GM10248 (cell line): ENCODE results near the gene FBXO31.

ENCODE experiments used
- CTCF ChIA-PET: fragments of 300-600 bp; sonication (Branson Sonifier 250); formaldehyde crosslinking; extraction: SDS; loops from one replicate; lab custom pipeline; 2021; ENCODE audit warnings: antibody characterized with exemption; lab: Yijun Ruan, JAX
- POLR2A ChIA-PET: fragments of 350-650 bp; sonication (Branson Sonifier 250); formaldehyde crosslinking; extraction: SDS; loops from one replicate; lab custom pipeline; 2020; ENCODE audit warnings: antibody characterized with exemption; lab: Yijun Ruan, JAX
- DNase-seq: peaks from one replicate; pipeline ENCODE4 v3.0.0; 2012; ENCODE audit errors: extremely low spot score
- TF ChIP-seq, protein P1 (sequence below): IDR thresholded peaks from 2 replicates; pipeline ENCODE4 v1.5.1; 2012; ENCODE audit warnings: mild to moderate bottlenecking, low read depth; ENCODE audit errors: extremely low read depth, missing control alignments, control extremely low read depth

The FBXO31 gene

DNA sequence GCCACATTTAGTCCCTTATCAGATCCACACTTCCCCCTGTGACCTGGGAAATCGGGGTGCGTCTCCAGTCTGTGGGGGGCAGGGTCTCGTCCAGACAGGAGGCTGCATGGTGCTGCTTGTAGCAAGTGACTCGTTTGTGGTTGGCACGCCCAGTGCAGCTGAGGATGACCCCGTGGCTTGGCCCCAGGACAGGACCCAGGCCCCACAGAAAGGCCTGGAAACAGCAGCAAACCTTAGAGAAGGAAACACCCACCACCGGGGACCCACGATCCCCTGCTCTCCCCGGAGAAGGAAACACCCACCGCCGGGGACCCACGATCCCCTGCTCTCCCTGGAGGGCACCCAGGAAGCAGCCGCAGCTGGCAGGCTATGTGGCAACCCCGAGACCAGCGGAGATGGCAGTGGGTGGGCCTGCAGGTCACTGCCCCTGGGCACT, 58.1 kb downstream of the FBXO31 start:
- TF ChIP-seq, protein P1, sequence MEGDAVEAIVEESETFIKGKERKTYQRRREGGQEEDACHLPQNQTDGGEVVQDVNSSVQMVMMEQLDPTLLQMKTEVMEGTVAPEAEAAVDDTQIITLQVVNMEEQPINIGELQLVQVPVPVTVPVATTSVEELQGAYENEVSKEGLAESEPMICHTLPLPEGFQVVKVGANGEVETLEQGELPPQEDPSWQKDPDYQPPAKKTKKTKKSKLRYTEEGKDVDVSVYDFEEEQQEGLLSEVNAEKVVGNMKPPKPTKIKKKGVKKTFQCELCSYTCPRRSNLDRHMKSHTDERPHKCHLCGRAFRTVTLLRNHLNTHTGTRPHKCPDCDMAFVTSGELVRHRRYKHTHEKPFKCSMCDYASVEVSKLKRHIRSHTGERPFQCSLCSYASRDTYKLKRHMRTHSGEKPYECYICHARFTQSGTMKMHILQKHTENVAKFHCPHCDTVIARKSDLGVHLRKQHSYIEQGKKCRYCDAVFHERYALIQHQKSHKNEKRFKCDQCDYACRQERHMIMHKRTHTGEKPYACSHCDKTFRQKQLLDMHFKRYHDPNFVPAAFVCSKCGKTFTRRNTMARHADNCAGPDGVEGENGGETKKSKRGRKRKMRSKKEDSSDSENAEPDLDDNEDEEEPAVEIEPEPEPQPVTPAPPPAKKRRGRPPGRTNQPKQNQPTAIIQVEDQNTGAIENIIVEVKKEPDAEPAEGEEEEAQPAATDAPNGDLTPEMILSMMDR = no peak
- CTCF ChIA-PET = interaction anchor here (0.6 to 2.5 kb wide), 11 partner anchors 8 to 455 kb away, joined by 3 to 9 read pairs (median 4); partner anchors contain the start of genes C16orf95 and FBXO31
- POLR2A ChIA-PET = no interaction called here
- no peak for DNase-seq

DNA sequence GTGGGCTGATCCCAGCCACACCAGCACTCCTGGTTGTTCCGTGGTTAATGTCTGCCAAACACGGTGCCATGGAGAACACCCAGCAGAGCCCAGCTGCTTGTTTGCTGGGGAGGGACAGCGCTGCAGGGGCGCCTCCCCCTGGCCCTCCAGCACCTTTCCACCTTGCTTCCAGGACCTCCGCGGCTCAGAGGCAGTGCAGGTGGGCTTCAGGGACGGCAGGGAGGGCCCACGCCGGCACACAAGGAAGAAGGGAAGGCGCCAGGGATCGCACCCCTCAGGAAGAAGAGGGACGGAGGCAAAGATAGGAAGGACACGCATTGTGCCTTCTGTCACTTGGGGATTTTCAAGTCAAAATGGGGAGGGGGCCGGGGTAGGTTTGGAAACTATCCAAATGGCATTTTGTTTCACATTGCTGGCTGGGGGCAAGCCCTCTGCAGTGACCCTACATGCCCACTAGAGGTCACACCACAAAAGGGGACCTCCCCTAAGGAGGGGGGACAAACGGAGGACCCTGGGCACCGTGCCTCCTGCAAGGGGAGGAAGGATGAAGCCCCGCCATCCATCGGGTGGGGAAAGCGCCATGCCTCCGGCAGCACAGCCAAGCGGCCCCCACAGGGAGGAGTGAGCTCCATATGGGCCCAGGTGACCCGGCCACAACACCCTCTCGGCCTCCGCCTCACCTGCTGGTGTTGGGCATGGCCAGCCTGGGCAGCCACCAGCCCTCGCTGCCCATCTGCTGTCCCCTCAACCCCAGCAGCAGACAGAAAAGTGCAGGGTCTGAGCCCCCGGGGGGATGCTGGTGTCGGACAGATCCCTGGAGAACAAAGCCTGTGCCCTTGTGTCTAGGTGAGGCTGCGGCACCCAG, 58.9 kb downstream of the FBXO31 start:
- ChIA-PET POLR2A (no interaction called here), CTCF (interaction anchor here (0.6 to 2.5 kb wide), 10 partner anchors 8 to 456 kb away, joined by 3 to 9 read pairs (median 4); partner anchors contain the start of genes C16orf95 and FBXO31)
- TF ChIP-seq, protein P1 = peak; percentile 74
- DNase-seq = peak; percentile 80

DNA sequence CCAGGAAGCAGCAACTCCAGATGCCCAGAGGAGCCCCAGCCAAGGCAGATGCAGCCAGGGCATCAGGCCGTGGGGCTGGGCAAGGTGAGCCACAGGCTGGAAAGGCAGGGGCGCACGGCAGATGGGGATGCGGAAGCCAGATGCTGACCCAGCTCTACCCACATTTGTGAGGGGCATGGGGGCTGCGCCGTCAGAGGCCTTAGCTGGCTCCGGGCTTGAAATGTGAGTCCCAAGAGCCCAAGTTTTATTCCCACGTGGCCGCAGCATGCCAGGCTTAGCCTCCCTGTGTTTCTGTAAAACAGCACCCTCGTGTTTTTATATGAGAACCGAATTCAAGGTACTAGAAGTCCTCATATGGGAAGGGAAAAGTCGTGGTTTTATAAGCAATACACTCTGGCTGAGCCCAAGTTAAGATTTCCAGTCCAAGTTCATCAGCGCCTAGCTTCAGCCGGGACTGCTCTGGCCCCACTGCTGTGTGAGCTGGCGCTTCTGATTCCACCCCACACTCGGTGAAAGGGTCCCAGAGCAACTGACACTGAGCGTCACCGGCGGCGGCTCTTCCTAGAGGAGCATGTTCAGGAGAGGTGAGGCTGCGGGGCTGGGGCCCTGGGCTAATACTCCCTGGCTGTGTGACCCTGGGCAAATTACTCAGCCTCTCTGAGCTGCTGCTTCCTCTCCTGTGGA, 59.7 kb downstream of the FBXO31 start:
- CTCF ChIA-PET = interaction anchor here (1.2 to 2.5 kb wide), 5 partner anchors 9 to 457 kb away, joined by 3 to 9 read pairs (median 6); no protein-coding TSS in a partner anchor
- POLR2A ChIA-PET = no interaction called here
- TF ChIP-seq, protein P1 = no peak
- DNase-seq = no peak

DNA sequence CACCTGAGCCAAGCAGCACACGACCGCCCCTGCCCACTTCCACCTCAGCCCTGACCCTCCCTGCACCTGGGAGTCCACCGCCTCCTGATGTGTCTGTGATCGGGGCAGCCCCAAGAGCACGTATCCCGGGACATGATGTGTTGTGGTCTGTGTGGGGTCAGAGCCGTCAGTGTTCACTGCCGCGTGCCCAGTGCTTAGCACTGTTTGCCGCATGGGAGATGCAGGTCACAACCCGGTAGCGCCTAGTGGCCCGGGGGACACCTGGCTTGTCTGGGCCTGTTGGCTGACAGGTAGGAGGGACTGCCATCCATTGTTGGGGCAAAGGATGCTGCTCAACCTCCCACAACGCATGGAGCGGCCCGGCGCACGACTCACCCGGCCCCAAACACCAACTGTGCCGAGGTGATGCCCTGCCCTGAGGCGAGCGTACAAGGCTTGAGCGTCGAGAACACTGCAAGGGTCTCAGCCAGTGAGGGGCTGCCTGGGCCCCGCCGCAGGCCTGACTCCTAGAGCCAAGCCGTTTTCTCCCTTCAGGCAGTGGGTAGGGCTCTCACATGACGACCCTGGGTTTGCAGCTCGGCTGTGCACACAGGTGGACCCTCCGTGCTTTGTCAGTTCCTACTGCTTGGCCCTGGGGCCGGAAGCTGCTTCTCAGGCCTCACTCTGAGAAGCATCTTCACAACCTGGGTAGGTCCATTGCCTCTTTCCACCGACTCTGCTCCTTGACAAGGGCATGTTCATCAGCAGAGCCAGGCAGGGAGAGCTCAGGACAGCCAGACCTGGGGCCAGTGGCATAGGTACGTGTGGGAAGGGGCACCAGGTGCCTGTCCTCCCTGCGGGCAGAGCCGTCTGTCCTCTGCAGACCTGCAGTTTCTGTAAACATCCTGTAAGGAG, 60.5 kb downstream of the FBXO31 start:
- TF ChIP-seq, protein P1 = no peak
- POLR2A ChIA-PET = no interaction called here
- CTCF ChIA-PET = interaction anchor here (1.0 to 2.5 kb wide), 3 partner anchors 10 to 34 kb away, joined by 3 to 9 read pairs (median 6); no protein-coding TSS in a partner anchor
- DNase-seq = no peak

DNA sequence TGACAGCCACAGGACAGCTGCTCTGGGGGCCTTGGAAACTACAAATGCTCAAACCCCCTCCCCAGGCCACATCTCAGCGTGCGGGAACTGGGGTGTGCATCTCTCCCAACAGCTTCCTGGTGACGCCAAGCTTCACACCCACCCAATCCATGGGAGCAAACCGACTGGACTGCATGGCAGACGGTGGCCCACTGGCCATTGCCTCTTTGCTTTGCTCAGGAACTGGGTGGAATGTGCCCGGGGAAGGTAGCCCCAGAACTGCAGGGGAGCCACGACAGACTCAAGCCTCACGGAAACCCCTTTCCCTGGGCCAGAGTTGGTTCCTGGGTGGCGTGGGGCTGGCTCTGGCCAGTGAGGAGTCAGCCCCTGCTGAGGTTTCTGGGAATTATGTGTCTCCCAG, 61.2 kb downstream of the FBXO31 start:
- TF ChIP-seq, protein P1 = no peak
- ChIA-PET POLR2A (no interaction called here), CTCF (interaction anchor here (1.0 kb wide), 1 partner anchor 10 kb away, joined by 3 read pairs; no protein-coding TSS in a partner anchor)
- DNase-seq = no peak
